A549 (cell line): ENCODE measurements around the gene MED4. TPM values are rescaled to one million over a fixed set of nuclear protein-coding genes. Genes with fewer than 3 reads are reported as not detected.

Experiments
- ATAC-seq, 2 experiments: fragments of 200-7000 bp in 1 of 2; fragments of >200 bp in 1 of 2; cut with Nextera tagmentation in 1 of 2; cut with Tn5 transposase in 1 of 2; 3 replicates each; pipeline versions ENCODE4 v1.8.0 to v1.9.1; 2018 to 2020; ENCODE audit warnings: mild to moderate bottlenecking in 1 of 2, moderate library complexity in 1 of 2
- CTCF ChIA-PET: fragments of 300-600 bp; sonication (Branson Sonifier 250); formaldehyde crosslinking; extraction: SDS; loops from one replicate; lab custom pipeline; 2021; ENCODE audit warnings: antibody characterized with exemption, inconsistent platforms; lab: Yijun Ruan, JAX
- POLR2A ChIA-PET: fragments of 350-600 bp; formaldehyde crosslinking; extraction: SDS; loops from one replicate; lab custom pipeline; 2021; ENCODE audit warnings: antibody characterized with exemption, inconsistent platforms; lab: Yijun Ruan, JAX
- DNase-seq, 2 experiments: peaks; one replicate each; pipeline versions ENCODE4 v3.0.0 to v3.0.0-alpha.2; 2011 to 2016; ENCODE audit warnings: low read depth in 1 of 2, low spot score in 1 of 2
- FAIRE-seq: peaks from 2 replicates; lab custom pipeline; 2011; peaks lifted over from hg19 to GRCh38; lab: Jason Lieb, UNC
- H3K27ac ChIP-seq, 2 experiments: fragments of >200 bp; sonication (Bioruptor Twin); formaldehyde crosslinking; 3 replicates each; pipeline ENCODE4 v1.5.1; 2016 to 2017
- H3K4me1 ChIP-seq: fragments of >200 bp; sonication (Bioruptor Twin); formaldehyde crosslinking; 3 replicates; pipeline ENCODE4 v1.6.1; 2016
- H3K4me2 ChIP-seq: fragments of >200 bp; sonication (Bioruptor Twin); formaldehyde crosslinking; 3 replicates; pipeline ENCODE4 v1.6.1; 2016
- H3K4me3 ChIP-seq: fragments of >200 bp; sonication (Bioruptor Twin); formaldehyde crosslinking; 3 replicates; pipeline ENCODE4 v1.5.1; 2016
- H3K9me3 ChIP-seq: fragments of >200 bp; sonication (Bioruptor Twin); formaldehyde crosslinking; 3 replicates; pipeline ENCODE4 v1.6.1; 2016
- CEBPB ChIP-seq, 2 experiments: fragments of >200 bp in 1 of 2; sonication (Bioruptor Twin) in 1 of 2; formaldehyde crosslinking in 1 of 2; IDR thresholded peaks; 2 replicates each; pipeline ENCODE4 v1.6.1; 2012 to 2016
- CHD4 ChIP-seq: fragments of 200-600 bp; sonication (generic); IDR thresholded peaks from 2 replicates; pipeline ENCODE4 v1.6.1; 2016; ENCODE audit warnings: antibody characterized with exemption, mild to moderate bottlenecking, borderline replicate concordance
- E2F6 ChIP-seq: IDR thresholded peaks from 2 replicates; pipeline ENCODE4 v1.6.1; 2012; ENCODE audit warnings: low read depth, borderline replicate concordance
- EHF ChIP-seq: fragments of 250-450 bp; sonication (Bioruptor Pico); IDR thresholded peaks from 2 replicates; pipeline ENCODE4 v1.5.0; 2020; ENCODE audit warnings: mild to moderate bottlenecking
- EP300 ChIP-seq, 2 experiments: fragments of >200 bp; sonication (Bioruptor Twin); formaldehyde crosslinking; IDR thresholded peaks; 2 replicates in 1 of 2; 3 replicates in 1 of 2; pipeline ENCODE4 v1.6.1; 2016 to 2017
- FOSB ChIP-seq: fragments of 250-450 bp; sonication (Bioruptor Pico); IDR thresholded peaks from 2 replicates; pipeline ENCODE4 v1.5.0; 2020; ENCODE audit warnings: mild to moderate bottlenecking, moderate library complexity
- FOSL2 ChIP-seq, 2 experiments: fragments of 450-650 bp in 1 of 2; fragments of >200 bp in 1 of 2; sonication (Bioruptor Twin) in 1 of 2; formaldehyde crosslinking; IDR thresholded peaks; 2 replicates each; pipeline versions ENCODE4 v1.5.0 to v1.6.1; 2016 to 2020; ENCODE audit warnings: mild to moderate bottlenecking in 1 of 2, moderate library complexity in 1 of 2
- GATA3 ChIP-seq: IDR thresholded peaks from 2 replicates; pipeline ENCODE4 v1.6.1; 2012; ENCODE audit warnings: borderline replicate concordance
- HDAC2 ChIP-seq: fragments of 200-600 bp; sonication (generic); IDR thresholded peaks from 2 replicates; pipeline ENCODE4 v1.6.1; 2016
- HOXA7 ChIP-seq: fragments of 250-450 bp; sonication (Bioruptor Pico); IDR thresholded peaks from 2 replicates; pipeline ENCODE4 v1.5.0; 2020; ENCODE audit warnings: mild to moderate bottlenecking, moderate library complexity
- JUN ChIP-seq, 2 experiments: fragments of >200 bp; sonication (Bioruptor Twin); formaldehyde crosslinking; IDR thresholded peaks; 2 replicates in 1 of 2; 3 replicates in 1 of 2; pipeline ENCODE4 v1.6.1; 2016 to 2017
- MAFK ChIP-seq: fragments of 450-650 bp; IDR thresholded peaks from 2 replicates; pipeline ENCODE4 v1.6.1; 2014; ENCODE audit not compliant: partially characterized antibody
- MAX ChIP-seq: IDR thresholded peaks from 2 replicates; pipeline ENCODE4 v1.6.1; 2012
- MAZ ChIP-seq: fragments of 150-350 bp; IDR thresholded peaks from 2 replicates; pipeline ENCODE4 v1.6.1; 2014; ENCODE audit warnings: antibody characterized with exemption, low read depth, low read length, borderline replicate concordance
- MYC ChIP-seq: IDR thresholded peaks from 2 replicates; pipeline ENCODE4 v1.6.1; 2012; ENCODE audit warnings: mild to moderate bottlenecking, inconsistent platforms, low read length, improper control_type of control experiment, borderline replicate concordance
- NFE2L2 ChIP-seq: fragments of 150-350 bp; conservative IDR thresholded peaks from 2 replicates; pipeline ENCODE4 v1.6.1; 2014; ENCODE audit warnings: low read length
- NPAS2 ChIP-seq: fragments of 250-450 bp; sonication (Bioruptor Pico); IDR thresholded peaks from 2 replicates; pipeline ENCODE4 v1.8.0; 2022; ENCODE audit warnings: mild to moderate bottlenecking, moderate library complexity, borderline replicate concordance
- NR3C1 ChIP-seq: fragments of >200 bp; sonication (Bioruptor Twin); formaldehyde crosslinking; IDR thresholded peaks from 3 replicates; pipeline ENCODE4 v1.6.1; 2017
- PHF8 ChIP-seq: fragments of 200-600 bp; sonication (generic); IDR thresholded peaks from 2 replicates; pipeline ENCODE4 v1.6.1; 2016; ENCODE audit warnings: low read depth, mild to moderate bottlenecking, antibody characterized with exemption, moderate library complexity, borderline replicate concordance
- POLR2A ChIP-seq: IDR thresholded peaks from 2 replicates; pipeline ENCODE4 v1.6.1; 2012; ENCODE audit warnings: mild to moderate bottlenecking, low read length
- POLR2AphosphoS2 ChIP-seq: conservative IDR thresholded peaks from 2 replicates; pipeline ENCODE4 v1.6.1; 2012; ENCODE audit warnings: low read length, improper control_type of control experiment, inconsistent platforms
- RARB ChIP-seq: fragments of 250-450 bp; sonication (Bioruptor Pico); IDR thresholded peaks from 2 replicates; pipeline ENCODE4 v1.8.0; 2021; ENCODE audit warnings: mild to moderate bottlenecking, moderate library complexity
- RNF2 ChIP-seq: fragments of 200-600 bp; sonication (generic); IDR thresholded peaks from 2 replicates; pipeline ENCODE4 v1.6.1; 2016; ENCODE audit warnings: low read depth, mild to moderate bottlenecking, antibody characterized with exemption, moderate library complexity, borderline replicate concordance
- SREBF2 ChIP-seq: fragments of 450-650 bp; IDR thresholded peaks from 2 replicates; pipeline ENCODE4 v1.6.1; 2014; ENCODE audit warnings: mild to moderate bottlenecking, moderate library complexity
- TP53 ChIP-seq: fragments of 250-450 bp; sonication (Bioruptor Pico); IDR thresholded peaks from 2 replicates; pipeline ENCODE4 v1.5.0; 2021; ENCODE audit warnings: mild to moderate bottlenecking, moderate library complexity
- USF2 ChIP-seq: fragments of 450-650 bp; IDR thresholded peaks from 2 replicates; pipeline ENCODE4 v1.6.1; 2014; ENCODE audit warnings: antibody characterized with exemption
- WGBS: methylation state at CpG from one replicate; pipeline ENCODE4 v1.1.6; 2017; ENCODE audit errors: missing lambda C conversion rate; 5-methylcytosine and 5-hydroxymethylcytosine counted together
- polyA plus RNA-seq, 4 experiments: library from polyadenylated mRNA; depleted of rRNA in 3 of 4; stranded (reverse); fragments of >200 nt; fragmentation: RNase III in 1 of 4; extraction: RNeasy Plus Mini Kit Qiagen cat#74134 plus additional on column Dnase treatment in 1 of 4; gene quantifications; 2 replicates in 3 of 4; 3 replicates in 1 of 4; pipeline ENCODE4 v1.2.3, GENCODE V29; 2011 to 2017
- TF ChIP-seq, protein P1 (sequence below): fragments of 250-450 bp; sonication (Bioruptor Pico); IDR thresholded peaks from 2 replicates; pipeline ENCODE4 v1.5.0; 2021; ENCODE audit warnings: mild to moderate bottlenecking, moderate library complexity, borderline replicate concordance
- TF ChIP-seq, protein P2 (sequence below): fragments of >200 bp; sonication (Bioruptor Twin); formaldehyde crosslinking; IDR thresholded peaks from 3 replicates; pipeline ENCODE4 v1.6.1; 2016
- TF ChIP-seq, protein P3 (sequence below): fragments of 250-450 bp; sonication (Bioruptor Pico); IDR thresholded peaks from 2 replicates; pipeline ENCODE4 v1.5.0; 2020; ENCODE audit warnings: low read depth, mild to moderate bottlenecking, moderate library complexity

The MED4 gene
- polyA plus RNA-seq, 2 of the 4 experiments (the other 2 are of a cell fraction), result 30.5 to 41.9 TPM

GRCh38 chr13:48037346-48038173 is 57.3 kb downstream of the MED4 start, which contains the start of gene NUDT15 (continued):
- TF ChIP-seq, protein P1, sequence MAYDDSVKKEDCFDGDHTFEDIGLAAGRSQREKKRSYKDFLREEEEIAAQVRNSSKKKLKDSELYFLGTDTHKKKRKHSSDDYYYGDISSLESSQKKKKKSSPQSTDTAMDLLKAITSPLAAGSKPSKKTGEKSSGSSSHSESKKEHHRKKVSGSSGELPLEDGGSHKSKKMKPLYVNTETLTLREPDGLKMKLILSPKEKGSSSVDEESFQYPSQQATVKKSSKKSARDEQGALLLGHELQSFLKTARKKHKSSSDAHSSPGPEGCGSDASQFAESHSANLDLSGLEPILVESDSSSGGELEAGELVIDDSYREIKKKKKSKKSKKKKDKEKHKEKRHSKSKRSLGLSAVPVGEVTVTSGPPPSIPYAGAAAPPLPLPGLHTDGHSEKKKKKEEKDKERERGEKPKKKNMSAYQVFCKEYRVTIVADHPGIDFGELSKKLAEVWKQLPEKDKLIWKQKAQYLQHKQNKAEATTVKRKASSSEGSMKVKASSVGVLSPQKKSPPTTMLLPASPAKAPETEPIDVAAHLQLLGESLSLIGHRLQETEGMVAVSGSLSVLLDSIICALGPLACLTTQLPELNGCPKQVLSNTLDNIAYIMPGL (CRISPR knock-in tag), result no peak
- TF ChIP-seq HDAC2, result no peak
- TF ChIP-seq NFE2L2, result no peak
- TF ChIP-seq JUN (IDR thresholded peaks at IDR 0.05), result peak; percentile 84 to 96
- no peak for TF ChIP-seq NR3C1
- TF ChIP-seq HOXA7 (CRISPR knock-in tag), result no peak
- TF ChIP-seq POLR2AphosphoS2, result no peak
- no peak for TF ChIP-seq EHF (CRISPR knock-in tag)
- TF ChIP-seq CEBPB (IDR thresholded peaks at IDR 0.05), result no peak
- no peak for TF ChIP-seq SREBF2
- no peak for TF ChIP-seq RNF2
- TF ChIP-seq GATA3, result no peak
- peak; percentile 84 for TF ChIP-seq MAX
- no peak for TF ChIP-seq FOSL2 (IDR thresholded peaks at IDR 0.05)
- 0 out of 2 replicates have a peak, but pooled peaks have one; percentile 4 for TF ChIP-seq FOSL2 (CRISPR knock-in tag; IDR thresholded peaks at IDR 0.05)
- TF ChIP-seq PHF8, result peak; percentile 99
- TF ChIP-seq, protein P2, sequence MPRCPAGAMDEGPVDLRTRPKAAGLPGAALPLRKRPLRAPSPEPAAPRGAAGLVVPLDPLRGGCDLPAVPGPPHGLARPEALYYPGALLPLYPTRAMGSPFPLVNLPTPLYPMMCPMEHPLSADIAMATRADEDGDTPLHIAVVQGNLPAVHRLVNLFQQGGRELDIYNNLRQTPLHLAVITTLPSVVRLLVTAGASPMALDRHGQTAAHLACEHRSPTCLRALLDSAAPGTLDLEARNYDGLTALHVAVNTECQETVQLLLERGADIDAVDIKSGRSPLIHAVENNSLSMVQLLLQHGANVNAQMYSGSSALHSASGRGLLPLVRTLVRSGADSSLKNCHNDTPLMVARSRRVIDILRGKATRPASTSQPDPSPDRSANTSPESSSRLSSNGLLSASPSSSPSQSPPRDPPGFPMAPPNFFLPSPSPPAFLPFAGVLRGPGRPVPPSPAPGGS, result peak; percentile 81; the same call in 2 of the 3 replicates
- peak; percentile 76 for TF ChIP-seq POLR2A
- TF ChIP-seq MAFK, result peak; percentile 55
- TF ChIP-seq FOSB (CRISPR knock-in tag), result no peak
- peak; percentile 64; the same call in 1 of the 2 replicates for TF ChIP-seq E2F6
- no peak for TF ChIP-seq RARB (CRISPR knock-in tag)

GRCh38 chr13:48029859-48030258 is 65.0 kb downstream of the MED4 start:
- H3K9me3 ChIP-seq, result no peaks in the 10 kb centered on the region
- H3K27ac ChIP-seq, result no peak overlapping the region
- no peaks in the 10 kb centered on the region for H3K4me1 ChIP-seq
- H3K4me2 ChIP-seq, result no peak overlapping the region
- no peak for FAIRE-seq
- no peak for DNase-seq
- no peak for ATAC-seq
- TF ChIP-seq MAX (no peak), NPAS2 (CRISPR knock-in tag) (no peak), EP300 (IDR thresholded peaks at IDR 0.05) (no peak), POLR2A (no peak), MYC (no peak), EHF (CRISPR knock-in tag) (no peak), USF2 (no peak), CHD4 (no peak), MAZ (no peak), TP53 (CRISPR knock-in tag) (no peak)
- TF ChIP-seq, protein P3, sequence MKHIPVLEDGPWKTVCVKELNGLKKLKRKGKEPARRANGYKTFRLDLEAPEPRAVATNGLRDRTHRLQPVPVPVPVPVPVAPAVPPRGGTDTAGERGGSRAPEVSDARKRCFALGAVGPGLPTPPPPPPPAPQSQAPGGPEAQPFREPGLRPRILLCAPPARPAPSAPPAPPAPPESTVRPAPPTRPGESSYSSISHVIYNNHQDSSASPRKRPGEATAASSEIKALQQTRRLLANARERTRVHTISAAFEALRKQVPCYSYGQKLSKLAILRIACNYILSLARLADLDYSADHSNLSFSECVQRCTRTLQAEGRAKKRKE, result no peak
- TF ChIP-seq, all 56 proteins: peak for 0
- CTCF ChIA-PET, result no interaction called here
- no peak overlapping the region for H3K4me3 ChIP-seq
- 83% methylated on average over 2 of the region's 2 CpGs for WGBS
- POLR2A ChIA-PET, result no interaction called here
